Gastrocnemius medialis (tissue), 4 donors: ENCODE data around the gene SLC35F6.

Source experiments
- POLR2A ChIP-seq, 2 donors: fragments of 450-650 bp; IDR thresholded peaks; one replicate each; pipeline ENCODE4 v1.6.1; 2017; ENCODE audit warnings: antibody characterized with exemption in 2 of 2, mild to moderate bottlenecking in 2 of 2, moderate library complexity in 2 of 2
- TF ChIP-seq, protein P1 (sequence below), 5 experiments: fragments of 450-650 bp in 3 of 5; fragments of 200-600 bp in 2 of 5; sonication (generic) in 2 of 5; IDR thresholded peaks in 4 of 5; conservative IDR thresholded peaks in 1 of 5; 1 replicate in 4 of 5; 2 replicates in 1 of 5; pipeline ENCODE4 v1.5.1; 2016 to 2019; ENCODE audit warnings: antibody characterized with exemption in 5 of 5, mild to moderate bottlenecking in 3 of 5, moderate library complexity in 3 of 5

DNA sequence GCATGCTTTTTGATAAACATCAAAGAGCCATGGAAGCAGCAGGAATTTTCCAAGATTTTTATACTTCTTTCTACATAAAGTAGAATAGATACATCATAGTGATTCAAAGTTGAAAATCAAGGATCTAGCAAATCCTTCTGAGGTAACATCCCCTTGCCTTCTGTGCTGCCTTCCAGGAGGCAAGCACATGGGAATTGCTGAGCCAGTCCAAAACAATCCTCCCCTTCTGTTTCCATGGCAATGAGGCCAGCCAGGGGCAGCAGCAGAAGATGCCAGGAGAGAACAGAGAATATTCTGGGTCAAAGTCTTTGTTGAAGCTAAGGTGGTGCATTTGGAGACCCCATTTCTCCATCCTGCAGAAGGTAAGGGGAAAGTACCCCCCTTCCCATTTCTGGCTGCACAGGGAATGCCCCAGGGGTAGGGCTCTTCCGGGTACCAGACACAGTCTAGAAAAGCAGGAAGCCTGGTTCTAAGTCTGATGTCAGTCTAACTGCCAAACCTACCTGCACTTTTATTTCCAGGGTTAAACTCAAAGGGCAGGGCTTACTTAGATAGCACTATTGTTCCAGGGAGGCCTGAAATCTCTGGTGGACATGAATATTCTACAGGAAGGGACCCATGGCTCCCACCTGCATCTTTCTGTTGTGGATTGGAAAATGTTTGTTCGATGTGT, 43.8 kb downstream of the SLC35F6 start:
- no peak for TF ChIP-seq POLR2A (IDR thresholded peaks at IDR 0.05)
- TF ChIP-seq, protein P1, sequence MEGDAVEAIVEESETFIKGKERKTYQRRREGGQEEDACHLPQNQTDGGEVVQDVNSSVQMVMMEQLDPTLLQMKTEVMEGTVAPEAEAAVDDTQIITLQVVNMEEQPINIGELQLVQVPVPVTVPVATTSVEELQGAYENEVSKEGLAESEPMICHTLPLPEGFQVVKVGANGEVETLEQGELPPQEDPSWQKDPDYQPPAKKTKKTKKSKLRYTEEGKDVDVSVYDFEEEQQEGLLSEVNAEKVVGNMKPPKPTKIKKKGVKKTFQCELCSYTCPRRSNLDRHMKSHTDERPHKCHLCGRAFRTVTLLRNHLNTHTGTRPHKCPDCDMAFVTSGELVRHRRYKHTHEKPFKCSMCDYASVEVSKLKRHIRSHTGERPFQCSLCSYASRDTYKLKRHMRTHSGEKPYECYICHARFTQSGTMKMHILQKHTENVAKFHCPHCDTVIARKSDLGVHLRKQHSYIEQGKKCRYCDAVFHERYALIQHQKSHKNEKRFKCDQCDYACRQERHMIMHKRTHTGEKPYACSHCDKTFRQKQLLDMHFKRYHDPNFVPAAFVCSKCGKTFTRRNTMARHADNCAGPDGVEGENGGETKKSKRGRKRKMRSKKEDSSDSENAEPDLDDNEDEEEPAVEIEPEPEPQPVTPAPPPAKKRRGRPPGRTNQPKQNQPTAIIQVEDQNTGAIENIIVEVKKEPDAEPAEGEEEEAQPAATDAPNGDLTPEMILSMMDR (IDR thresholded peaks at IDR 0.05 in 4 of 5, conservative IDR thresholded peaks at IDR 0.05 in 1 of 5), result no peak
